Activated naive CD8-positive, alpha-beta T cell treated with anti-CD3 and anti-CD28 coated beads, Interleukin-2, amount 50 U/mL, for 24 hours (primary cell): ENCODE data around the gene IGF1R.
"Not testable (repeated sequence)": the region's sequence is repeated elsewhere in the genome, so short reads cannot be mapped to it uniquely, and the experiment has no call there.

Source experiments
- ATAC-seq: fragments of 150-1000 bp; cut with Tn5 transposase; one replicate; pipeline ENCODE4 v1.10.0; 2021
- DNase-seq: peaks from one replicate; pipeline ENCODE4 v3.0.0; 2021
- H3K27ac Mint-ChIP-seq: one replicate; pipeline ENCODE4 v1.8.0; 2021; ENCODE audit warnings: mild to moderate bottlenecking, mixed read lengths
- H3K27me3 Mint-ChIP-seq: one replicate; pipeline ENCODE4 v1.8.0; 2021; ENCODE audit warnings: mixed read lengths
- H3K36me3 Mint-ChIP-seq: one replicate; pipeline ENCODE4 v1.8.0; 2021; ENCODE audit warnings: low read depth, mixed read lengths
- H3K4me1 Mint-ChIP-seq: one replicate; pipeline ENCODE4 v1.8.0; 2021; ENCODE audit warnings: mixed read lengths
- H3K4me3 Mint-ChIP-seq: one replicate; pipeline ENCODE4 v1.8.0; 2021; ENCODE audit warnings: mild to moderate bottlenecking, moderate library complexity, mixed read lengths
- H3K9me3 Mint-ChIP-seq: one replicate; pipeline ENCODE4 v1.8.0; 2021; ENCODE audit warnings: mixed read lengths

IGF1R gene

GRCh38 chr15:98986281-98986680 is 337.9 kb downstream of the IGF1R start:
- DNase-seq = no peak
- no peak overlapping the region for H3K4me3 Mint-ChIP-seq

GRCh38 chr15:98994892-98995291 is 346.6 kb downstream of the IGF1R start:
- no peak for DNase-seq
- H3K4me3 Mint-ChIP-seq = no peak overlapping the region
- H3K4me1 Mint-ChIP-seq = no peaks in the 10 kb centered on the region
- no peak overlapping the region for H3K27ac Mint-ChIP-seq
- peaks cover 13% of the 10 kb centered on the region for H3K27me3 Mint-ChIP-seq
- peaks cover 15% of the 10 kb centered on the region for H3K9me3 Mint-ChIP-seq
- no peaks in the 10 kb centered on the region for H3K36me3 Mint-ChIP-seq
- ATAC-seq = no peak

More at GRCh38 chr15:98986281-98986680, 337.9 kb downstream of the IGF1R start:
- Mint-ChIP-seq H3K4me1 (no peaks in the 10 kb centered on the region), H3K27ac (no peak overlapping the region), H3K9me3 (peaks cover 14% of the 10 kb centered on the region), H3K27me3 (peaks cover 11% of the 10 kb centered on the region), H3K36me3 (peaks cover 3% of the 10 kb centered on the region)
- ATAC-seq = no peak

- peaks cover 7% of the 10 kb centered on the region for H3K27me3 Mint-ChIP-seq
- no peaks in the 10 kb centered on the region for H3K36me3 Mint-ChIP-seq
- H3K9me3 Mint-ChIP-seq = peaks cover 15% of the 10 kb centered on the region
- no peak overlapping the region for H3K27ac Mint-ChIP-seq
- ATAC-seq = no peak
- no peak for DNase-seq
- H3K4me1 Mint-ChIP-seq = no peaks in the 10 kb centered on the region
- no peak overlapping the region for H3K4me3 Mint-ChIP-seq
These were observed 347.8 kb downstream of the IGF1R start for GRCh38 chr15:98996169-98996568.

- H3K4me1 Mint-ChIP-seq = no peaks in the 10 kb centered on the region
- ATAC-seq = no peak
- H3K27ac Mint-ChIP-seq = no peak overlapping the region
- H3K27me3 Mint-ChIP-seq = peaks cover 7% of the 10 kb centered on the region
- peaks cover 15% of the 10 kb centered on the region for H3K9me3 Mint-ChIP-seq
- DNase-seq = no peak
- H3K4me3 Mint-ChIP-seq = no peak overlapping the region
- H3K36me3 Mint-ChIP-seq = no peaks in the 10 kb centered on the region
These were observed 348.3 kb downstream of the IGF1R start for GRCh38 chr15:98996624-98997023.

- Mint-ChIP-seq H3K27me3 (peaks cover 7% of the 10 kb centered on the region), H3K36me3 (no peaks in the 10 kb centered on the region), H3K4me3 (no peak overlapping the region), H3K4me1 (no peaks in the 10 kb centered on the region), H3K9me3 (peaks cover 15% of the 10 kb centered on the region), H3K27ac (no peak overlapping the region)
- no peak for DNase-seq
- ATAC-seq = no peak
These were observed 349.0 kb downstream of the IGF1R start for GRCh38 chr15:98997312-98997711.

GRCh38 chr15:98997755-98998154 is 349.4 kb downstream of the IGF1R start:
- peaks cover 7% of the 10 kb centered on the region for H3K27me3 Mint-ChIP-seq
- no peak for DNase-seq
- no peak for ATAC-seq
- no peak overlapping the region for H3K4me3 Mint-ChIP-seq
- H3K27ac Mint-ChIP-seq = no peak overlapping the region
- no peaks in the 10 kb centered on the region for H3K4me1 Mint-ChIP-seq
- no peaks in the 10 kb centered on the region for H3K36me3 Mint-ChIP-seq
- H3K9me3 Mint-ChIP-seq = peaks cover 15% of the 10 kb centered on the region

- ATAC-seq (no peak), DNase-seq (no peak)
- Mint-ChIP-seq H3K27me3 (peaks cover 5% of the 10 kb centered on the region), H3K9me3 (peaks cover 15% of the 10 kb centered on the region), H3K27ac (no peak overlapping the region), H3K4me3 (no peak overlapping the region), H3K36me3 (no peaks in the 10 kb centered on the region), H3K4me1 (no peaks in the 10 kb centered on the region)
These were observed 349.9 kb downstream of the IGF1R start for GRCh38 chr15:98998279-98998678.

- Mint-ChIP-seq H3K27ac (no peak overlapping the region), H3K9me3 (peaks cover 15% of the 10 kb centered on the region), H3K36me3 (no peaks in the 10 kb centered on the region), H3K4me3 (no peak overlapping the region), H3K27me3 (peaks cover 5% of the 10 kb centered on the region), H3K4me1 (peaks cover 1% of the 10 kb centered on the region)
- DNase-seq = no peak
- ATAC-seq = no peak
These were observed 350.9 kb downstream of the IGF1R start for GRCh38 chr15:98999233-98999632.

GRCh38 chr15:99002226-99002625 is 353.9 kb downstream of the IGF1R start:
- ATAC-seq = no peak
- Mint-ChIP-seq H3K27ac (no peak overlapping the region), H3K4me1 (peaks cover 1% of the 10 kb centered on the region), H3K4me3 (no peak overlapping the region), H3K9me3 (peaks cover 5% of the 10 kb centered on the region), H3K36me3 (no peaks in the 10 kb centered on the region), H3K27me3 (peaks cover 5% of the 10 kb centered on the region)
- DNase-seq = no peak

- not testable (repeated sequence) for DNase-seq, H3K4me3 Mint-ChIP-seq, ATAC-seq, H3K27me3 Mint-ChIP-seq, H3K36me3 Mint-ChIP-seq, H3K4me1 Mint-ChIP-seq, H3K9me3 Mint-ChIP-seq, H3K27ac Mint-ChIP-seq
These were observed 355.0 kb downstream of the IGF1R start for GRCh38 chr15:99003317-99003716.

GRCh38 chr15:99004998-99005974 is 356.9 kb downstream of the IGF1R start:
- not testable (repeated sequence) for DNase-seq, H3K27me3 Mint-ChIP-seq, H3K4me1 Mint-ChIP-seq, H3K36me3 Mint-ChIP-seq, H3K27ac Mint-ChIP-seq, H3K9me3 Mint-ChIP-seq, H3K4me3 Mint-ChIP-seq, ATAC-seq

GRCh38 chr15:99006146-99006545 is 357.8 kb downstream of the IGF1R start:
- Mint-ChIP-seq H3K27me3 (peaks cover 5% of the 10 kb centered on the region), H3K36me3 (no peaks in the 10 kb centered on the region), H3K27ac (no peak overlapping the region), H3K4me3 (no peak overlapping the region), H3K9me3 (no peaks in the 10 kb centered on the region), H3K4me1 (peaks cover 1% of the 10 kb centered on the region)
- no peak for ATAC-seq
- DNase-seq = no peak

- ATAC-seq (no peak), DNase-seq (no peak)
- Mint-ChIP-seq H3K9me3 (no peaks in the 10 kb centered on the region), H3K4me1 (peaks cover 1% of the 10 kb centered on the region), H3K27me3 (peaks cover 5% of the 10 kb centered on the region), H3K36me3 (no peaks in the 10 kb centered on the region), H3K4me3 (no peak overlapping the region), H3K27ac (no peak overlapping the region)
These were observed 358.7 kb downstream of the IGF1R start for GRCh38 chr15:99006904-99007495.

- DNase-seq (no peak), ATAC-seq (no peak)
- Mint-ChIP-seq H3K4me1 (no peaks in the 10 kb centered on the region), H3K9me3 (no peaks in the 10 kb centered on the region), H3K36me3 (no peaks in the 10 kb centered on the region), H3K4me3 (no peak overlapping the region), H3K27me3 (peaks cover 9% of the 10 kb centered on the region), H3K27ac (no peak overlapping the region)
These were observed 361.5 kb downstream of the IGF1R start for GRCh38 chr15:99009741-99010330.

- Mint-ChIP-seq H3K27me3 (peaks cover 9% of the 10 kb centered on the region), H3K9me3 (no peaks in the 10 kb centered on the region), H3K36me3 (no peaks in the 10 kb centered on the region), H3K27ac (no peak overlapping the region), H3K4me3 (no peak overlapping the region), H3K4me1 (peaks cover under 1% of the 10 kb centered on the region)
- ATAC-seq = no peak
- no peak for DNase-seq
These were observed 362.4 kb downstream of the IGF1R start for GRCh38 chr15:99010768-99011167.
